Activated CD4-positive, alpha-beta memory T cell treated with anti-CD3 and anti-CD28 coated beads, Interleukin-2, amount 10 ng/mL, durations not matched to agents 7 days and 5 days (primary cell): ENCODE results near the gene GAS2L3. TPM values are rescaled to one million over a fixed set of nuclear protein-coding genes. Genes with fewer than 3 reads are reported as not detected.

Source experiments
- CTCF ChIA-PET: fragments of 350-600 bp; sonication (Branson Sonifier 250); formaldehyde crosslinking; loops from one replicate; lab custom pipeline; 2021; ENCODE audit warnings: antibody characterized with exemption, inconsistent platforms; lab: Charles Lee
- POLR2A ChIA-PET: fragments of 350-600 bp; sonication (Branson Sonifier 250); formaldehyde crosslinking; loops from one replicate; lab custom pipeline; 2021; ENCODE audit warnings: antibody characterized with exemption; lab: Charles Lee
- DNase-seq: peaks from one replicate; pipeline ENCODE4 v3.0.0-alpha.2; 2020
- H3K27ac Mint-ChIP-seq: one replicate; pipeline ENCODE4 v1.8.0; 2021; ENCODE audit warnings: mild to moderate bottlenecking, mixed read lengths
- H3K27me3 Mint-ChIP-seq: one replicate; pipeline ENCODE4 v1.8.0; 2021; ENCODE audit warnings: mixed read lengths
- H3K36me3 Mint-ChIP-seq: one replicate; pipeline ENCODE4 v1.8.0; 2021; ENCODE audit warnings: low read depth, mixed read lengths
- H3K4me1 Mint-ChIP-seq: one replicate; pipeline ENCODE4 v1.8.0; 2021; ENCODE audit warnings: mixed read lengths
- H3K4me3 Mint-ChIP-seq: one replicate; pipeline ENCODE4 v1.8.0; 2021; ENCODE audit warnings: mild to moderate bottlenecking, mixed read lengths
- H3K9me3 Mint-ChIP-seq: one replicate; pipeline ENCODE4 v1.8.0; 2021; ENCODE audit warnings: mixed read lengths
- total RNA-seq, 2 experiments: library from RNA; stranded (reverse); gene quantifications; one replicate each; pipeline ENCODE4 v1.2.3, GENCODE V29; 2021

GAS2L3 gene
- 1 to 10 TPM; 4.0 to 4.2 TPM for total RNA-seq

DNA sequence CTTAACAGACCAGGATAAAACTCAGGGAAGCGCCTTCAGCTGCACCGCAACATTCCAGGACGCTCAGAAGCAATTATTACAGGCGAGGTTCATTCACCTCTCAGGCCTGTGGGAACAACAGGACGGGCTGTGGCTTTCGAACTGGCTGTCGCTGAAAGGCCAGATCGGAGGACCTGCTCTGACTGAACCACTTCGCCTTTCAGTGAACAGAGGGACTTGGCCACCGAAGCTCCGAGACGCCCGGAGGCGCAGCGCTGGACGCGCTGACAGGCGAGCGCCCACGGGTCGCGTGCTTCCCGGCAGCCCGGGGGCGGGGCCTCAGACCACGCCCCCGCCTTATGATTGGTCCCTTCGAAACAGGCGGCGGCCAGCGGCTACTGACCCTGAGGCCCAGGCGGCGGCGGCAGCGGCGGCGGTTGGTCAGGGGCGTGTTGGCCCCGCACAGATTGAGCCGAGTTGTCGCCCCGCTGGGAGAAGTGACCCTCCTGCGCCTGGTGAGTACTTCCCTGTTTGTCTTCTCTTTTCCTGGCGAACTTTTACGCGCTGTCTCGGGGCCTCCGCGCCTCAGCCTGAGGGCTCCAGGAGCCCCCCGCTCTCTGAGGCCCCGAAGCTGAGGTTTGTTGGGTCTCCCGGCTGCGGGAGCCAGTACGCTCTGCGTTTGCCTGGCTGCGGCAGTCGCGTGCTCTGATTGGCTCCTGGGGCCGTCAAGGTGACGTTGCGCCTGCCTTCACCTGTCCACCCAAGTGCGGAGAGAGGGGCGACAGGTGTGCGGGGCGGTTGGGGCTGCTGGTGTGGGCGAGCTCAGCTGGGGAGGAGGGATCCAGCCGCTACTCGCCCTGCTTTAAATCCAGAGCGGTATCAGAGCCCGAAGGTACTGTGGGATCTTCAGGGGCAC, at the start of gene GAS2L3:
TSS of gene GAS2L3 (plus strand) at position 393 of the 895 bp plus-strand sequence. CDS start 21,221 bp downstream, outside the sequence.
- H3K27ac Mint-ChIP-seq = peak within 1 kb of the TSS; percentile 38
- peak within 1 kb of the TSS; percentile 93 for H3K4me3 Mint-ChIP-seq
- peaks cover 38% of the 10 kb centered on the region for H3K27me3 Mint-ChIP-seq
- DNase-seq = peak; percentile 68
- no peaks in the 10 kb centered on the region for H3K9me3 Mint-ChIP-seq
- ChIA-PET POLR2A (no interaction called here), CTCF (no interaction called here)
- H3K36me3 Mint-ChIP-seq = no peaks in the 10 kb centered on the region
- peaks cover 19% of the 10 kb centered on the region for H3K4me1 Mint-ChIP-seq

- H3K27ac Mint-ChIP-seq = no peak overlapping the region
- POLR2A ChIA-PET = no interaction called here
- no peaks in the 10 kb centered on the region for H3K36me3 Mint-ChIP-seq
These were observed 45.5 kb upstream of the GAS2L3 start for GRCh38 chr12:100528034-100528433.

DNA sequence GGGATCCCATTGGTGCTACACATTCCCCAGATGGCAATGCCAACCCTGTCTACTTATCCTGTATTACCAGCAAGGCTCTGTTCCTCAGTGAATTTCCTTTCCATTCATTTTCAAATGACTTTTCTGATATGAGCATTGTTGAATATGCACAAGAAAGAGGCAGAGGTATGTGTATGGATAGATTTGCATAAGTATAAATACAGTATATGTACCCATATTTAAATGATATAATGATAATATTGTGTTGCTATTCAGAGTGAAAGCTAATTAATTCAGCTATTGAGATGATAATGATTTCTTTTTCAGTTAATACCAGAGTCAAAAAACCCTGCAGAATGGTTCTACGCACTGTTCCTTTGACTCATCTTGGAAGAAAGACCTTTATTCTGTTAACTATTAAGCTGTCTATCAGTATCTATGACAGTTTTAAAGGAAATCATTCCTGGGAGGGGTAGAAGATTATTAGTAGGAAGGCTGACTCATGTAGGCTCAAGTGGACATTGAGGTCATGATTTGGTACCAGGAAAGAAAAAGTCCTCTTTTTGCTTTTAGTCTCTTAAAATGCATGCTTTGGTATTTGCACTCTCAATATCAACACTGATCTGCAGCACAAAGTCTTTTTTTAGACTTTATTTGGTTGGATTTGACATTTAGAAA, 44.9 kb upstream of the GAS2L3 start:
- Mint-ChIP-seq H3K36me3 (no peaks in the 10 kb centered on the region), H3K27me3 (peaks cover under 1% of the 10 kb centered on the region), H3K27ac (no peak overlapping the region), H3K4me3 (no peak overlapping the region), H3K4me1 (no peaks in the 10 kb centered on the region), H3K9me3 (no peaks in the 10 kb centered on the region)
- ChIA-PET POLR2A (no interaction called here), CTCF (no interaction called here)
- no peak for DNase-seq

More at GRCh38 chr12:100528034-100528433, 45.5 kb upstream of the GAS2L3 start:
- CTCF ChIA-PET = interaction anchor here (0.6 kb wide), 1 partner anchor 1498 kb away, joined by 8 read pairs; no protein-coding TSS in a partner anchor
- DNase-seq = no peak
- Mint-ChIP-seq H3K27me3 (peaks cover 2% of the 10 kb centered on the region), H3K4me3 (no peak overlapping the region), H3K4me1 (no peaks in the 10 kb centered on the region), H3K9me3 (no peaks in the 10 kb centered on the region)

DNA sequence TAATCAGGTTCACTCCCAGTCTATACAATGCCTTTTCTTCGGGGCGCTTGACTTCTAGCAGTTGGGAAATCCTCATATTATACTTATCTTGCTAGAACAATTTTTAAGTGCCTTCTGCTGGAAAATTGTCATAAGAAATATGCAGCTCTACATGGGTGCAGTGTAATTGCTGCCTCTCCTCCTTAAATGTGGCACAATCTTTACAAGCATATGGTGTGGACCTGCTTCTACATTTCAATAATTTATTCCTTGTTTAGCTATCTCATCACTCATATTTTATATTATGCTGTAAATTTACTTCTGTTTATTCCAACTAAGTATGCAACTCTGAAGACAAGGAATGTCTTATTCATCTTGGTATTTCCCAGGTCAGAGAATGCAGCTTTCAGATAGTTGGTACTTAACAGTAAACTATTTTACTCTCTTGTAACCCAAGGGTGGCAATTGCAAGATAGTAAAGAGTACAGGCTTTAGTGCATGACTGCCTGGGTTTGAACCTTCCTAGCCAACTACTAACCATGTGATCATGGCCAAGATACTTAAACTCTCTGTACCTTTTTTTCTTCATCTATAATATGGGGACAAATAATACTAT, 43.6 kb upstream of the GAS2L3 start:
- H3K9me3 Mint-ChIP-seq = no peaks in the 10 kb centered on the region
- H3K36me3 Mint-ChIP-seq = no peaks in the 10 kb centered on the region
- CTCF ChIA-PET = no interaction called here
- POLR2A ChIA-PET = no interaction called here
- H3K4me1 Mint-ChIP-seq = no peaks in the 10 kb centered on the region
- DNase-seq = no peak
- H3K4me3 Mint-ChIP-seq = no peak overlapping the region
- no peaks in the 10 kb centered on the region for H3K27me3 Mint-ChIP-seq
- no peak overlapping the region for H3K27ac Mint-ChIP-seq

DNA sequence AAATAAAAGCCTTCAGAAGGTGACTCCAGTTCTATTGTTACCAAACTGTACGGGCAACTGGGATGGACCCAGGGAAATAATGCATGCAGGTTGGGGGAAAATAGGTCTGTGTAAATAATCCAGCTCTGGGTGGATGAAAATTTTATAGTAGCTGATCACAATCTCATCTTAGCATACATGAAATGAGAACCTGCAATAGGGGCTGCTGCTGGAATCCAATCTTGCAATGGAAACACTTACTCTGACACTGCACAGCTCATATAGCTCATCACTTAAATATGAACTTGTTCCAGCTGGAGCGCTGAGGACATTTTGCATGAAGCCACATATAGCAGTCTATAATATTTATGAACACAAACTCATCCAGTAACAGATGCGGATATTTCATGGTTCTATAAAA, 40.1 kb upstream of the GAS2L3 start:
- Mint-ChIP-seq H3K9me3 (no peaks in the 10 kb centered on the region), H3K27ac (no peak overlapping the region), H3K4me1 (no peaks in the 10 kb centered on the region), H3K4me3 (no peak overlapping the region), H3K27me3 (peaks cover 2% of the 10 kb centered on the region), H3K36me3 (no peaks in the 10 kb centered on the region)
- ChIA-PET POLR2A (no interaction called here), CTCF (no interaction called here)
- DNase-seq = no peak

GRCh38 chr12:100534625-100535227, 38.8 kb upstream of the GAS2L3 start:
- Mint-ChIP-seq H3K36me3 (no peaks in the 10 kb centered on the region), H3K27ac (no peak overlapping the region), H3K4me1 (no peaks in the 10 kb centered on the region), H3K4me3 (no peak overlapping the region), H3K9me3 (no peaks in the 10 kb centered on the region), H3K27me3 (peaks cover 2% of the 10 kb centered on the region)
- POLR2A ChIA-PET = no interaction called here
- DNase-seq = no peak
- CTCF ChIA-PET = no interaction called here

GRCh38 chr12:100539202-100539601, 34.3 kb upstream of the GAS2L3 start:
- CTCF ChIA-PET = no interaction called here
- Mint-ChIP-seq H3K4me3 (no peak overlapping the region), H3K36me3 (no peaks in the 10 kb centered on the region)

DNA sequence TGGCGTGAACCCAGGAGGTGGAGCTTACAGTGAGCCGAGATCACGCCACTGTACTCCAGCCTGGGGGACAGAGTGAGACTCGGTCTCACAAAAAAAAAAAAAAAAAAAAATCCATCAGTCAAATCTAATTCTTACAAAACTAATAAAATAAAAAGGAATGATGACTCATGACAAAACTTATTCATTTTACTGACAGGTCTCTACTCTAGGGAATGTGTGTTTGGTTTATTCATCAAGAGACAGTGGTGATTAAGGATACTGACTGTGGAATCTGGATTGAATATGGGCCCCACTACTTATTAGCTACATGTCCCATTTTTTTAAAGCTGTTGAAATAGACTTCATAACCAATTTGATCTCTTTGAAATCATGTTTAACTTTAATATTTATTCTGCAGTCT, 29.3 kb upstream of the GAS2L3 start:
- no peak for DNase-seq
- ChIA-PET CTCF (no interaction called here), POLR2A (no interaction called here)
- Mint-ChIP-seq H3K36me3 (no peaks in the 10 kb centered on the region), H3K27me3 (peaks cover 5% of the 10 kb centered on the region), H3K9me3 (no peaks in the 10 kb centered on the region), H3K27ac (no peak overlapping the region), H3K4me3 (no peak overlapping the region), H3K4me1 (no peaks in the 10 kb centered on the region)

More at GRCh38 chr12:100539202-100539601, 34.3 kb upstream of the GAS2L3 start:
- no peaks in the 10 kb centered on the region for H3K9me3 Mint-ChIP-seq
- POLR2A ChIA-PET = no interaction called here
- peaks cover 5% of the 10 kb centered on the region for H3K27me3 Mint-ChIP-seq
- peak; percentile 21 for DNase-seq
- H3K27ac Mint-ChIP-seq = no peak overlapping the region
- H3K4me1 Mint-ChIP-seq = no peaks in the 10 kb centered on the region

DNA sequence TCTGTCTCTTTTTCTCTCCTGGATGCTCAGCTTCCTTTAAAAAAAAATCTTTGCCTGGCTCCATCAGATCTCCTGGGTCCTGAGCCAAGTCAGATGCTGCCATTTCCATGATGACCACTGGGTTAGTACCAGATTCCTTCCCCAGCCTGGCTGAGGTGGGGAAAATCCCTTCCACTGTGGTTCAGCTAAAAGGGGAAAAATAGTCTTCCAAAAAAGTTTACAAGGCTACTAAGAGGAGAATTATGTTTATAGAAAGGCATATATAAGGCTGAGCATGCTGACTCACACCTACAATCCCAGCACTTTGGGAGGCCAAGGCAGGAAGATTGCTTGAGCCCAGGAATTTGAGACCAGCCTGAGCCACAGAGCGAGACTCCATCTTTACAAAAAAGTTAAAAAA, 28.4 kb upstream of the GAS2L3 start:
- DNase-seq = no peak
- H3K27me3 Mint-ChIP-seq = peaks cover 5% of the 10 kb centered on the region
- no peaks in the 10 kb centered on the region for H3K36me3 Mint-ChIP-seq
- no peak overlapping the region for H3K4me3 Mint-ChIP-seq
- no peaks in the 10 kb centered on the region for H3K9me3 Mint-ChIP-seq
- H3K27ac Mint-ChIP-seq = no peak overlapping the region
- CTCF ChIA-PET = no interaction called here
- H3K4me1 Mint-ChIP-seq = no peaks in the 10 kb centered on the region
- POLR2A ChIA-PET = no interaction called here

GRCh38 chr12:100553936-100554335, 19.5 kb upstream of the GAS2L3 start:
- DNase-seq = no peak
- no peaks in the 10 kb centered on the region for H3K9me3 Mint-ChIP-seq
- no peaks in the 10 kb centered on the region for H3K27me3 Mint-ChIP-seq
- no peaks in the 10 kb centered on the region for H3K4me1 Mint-ChIP-seq
- no peak overlapping the region for H3K4me3 Mint-ChIP-seq
- ChIA-PET CTCF (interaction anchor here (1.8 kb wide), 1 partner anchor 319 kb away, joined by 4 read pairs; no protein-coding TSS in a partner anchor), POLR2A (no interaction called here)
- H3K27ac Mint-ChIP-seq = no peak overlapping the region
- no peaks in the 10 kb centered on the region for H3K36me3 Mint-ChIP-seq

- DNase-seq = no peak
- Mint-ChIP-seq H3K27me3 (no peaks in the 10 kb centered on the region), H3K4me3 (no peak overlapping the region), H3K9me3 (no peaks in the 10 kb centered on the region), H3K4me1 (no peaks in the 10 kb centered on the region), H3K36me3 (no peaks in the 10 kb centered on the region), H3K27ac (no peak overlapping the region)
- ChIA-PET POLR2A (no interaction called here), CTCF (interaction anchor here (1.5 to 1.7 kb wide), 2 partner anchors 206 to 320 kb away, joined by 4 to 8 read pairs; no protein-coding TSS in a partner anchor)
These were observed 18.8 kb upstream of the GAS2L3 start for GRCh38 chr12:100554608-100555077.

GRCh38 chr12:100555722-100556121, 17.8 kb upstream of the GAS2L3 start:
- H3K4me3 Mint-ChIP-seq = no peak overlapping the region
- POLR2A ChIA-PET = no interaction called here
- H3K27ac Mint-ChIP-seq = no peak overlapping the region

More at GRCh38 chr12:100555722-100556121, 17.8 kb upstream of the GAS2L3 start:
- CTCF ChIA-PET = interaction anchor here (1.2 to 1.7 kb wide), 3 partner anchors 208 to 327 kb away, joined by 4 to 8 read pairs (median 4); no protein-coding TSS in a partner anchor
- H3K9me3 Mint-ChIP-seq = no peaks in the 10 kb centered on the region
- no peaks in the 10 kb centered on the region for H3K4me1 Mint-ChIP-seq
- no peak for DNase-seq
- H3K27me3 Mint-ChIP-seq = no peaks in the 10 kb centered on the region
- no peaks in the 10 kb centered on the region for H3K36me3 Mint-ChIP-seq
